Cardiac muscle cell (in vitro differentiated cells and primary cell): Measurements from ENCODE around the gene GDF2. TPM values are rescaled to one million over a fixed set of nuclear protein-coding genes. Genes with fewer than 3 reads are reported as not detected.

ENCODE experiments used
- DNase-seq, 2 donors: peaks; one replicate each; pipeline versions ENCODE4 v3.0.0 to v3.0.0-alpha.2; 2010 to 2017; ENCODE audit warnings: low read depth in 1 of 2, low spot score in 1 of 2
- H3K27ac ChIP-seq: fragments of 200-600 bp; sonication (generic); 2 replicates; pipeline ENCODE4 v1.5.1; 2016
- H3K27me3 ChIP-seq: fragments of 200-600 bp; sonication (generic); 2 replicates; pipeline ENCODE4 v1.6.0; 2016; ENCODE audit warnings: control low read depth
- H3K36me3 ChIP-seq: fragments of 200-600 bp; sonication (generic); 2 replicates; pipeline ENCODE4 v1.5.1; 2016; ENCODE audit warnings: control low read depth
- H3K4me1 ChIP-seq: fragments of 200-600 bp; sonication (generic); 2 replicates; pipeline ENCODE4 v1.8.1; 2017; ENCODE audit warnings: low read depth, mild to moderate bottlenecking, mixed run types
- H3K4me3 ChIP-seq: fragments of 200-600 bp; sonication (generic); 2 replicates; pipeline ENCODE4 v1.5.1; 2016; ENCODE audit warnings: mild to moderate bottlenecking
- H3K9me3 ChIP-seq: fragments of 200-600 bp; sonication (generic); 2 replicates; pipeline ENCODE4 v1.5.1; 2017; ENCODE audit warnings: low read depth, mild to moderate bottlenecking, control low read depth
- polyA plus RNA-seq: library from polyadenylated mRNA; unstranded; fragments of >200 nt; fragmentation: Nextera tagmentation; extraction: Ambion mirVana; gene quantifications from 2 replicates; pipeline ENCODE4 v1.2.1, GENCODE V29; 2016
- total RNA-seq: library from RNA; depleted of rRNA; stranded (reverse); fragments of >200 nt; gene quantifications from 2 replicates; pipeline ENCODE4 v1.2.3, GENCODE V29; 2016
- TF ChIP-seq, protein P1 (sequence below): IDR thresholded peaks from 2 replicates; pipeline ENCODE4 v1.5.1; 2012; ENCODE audit warnings: low read depth, mild to moderate bottlenecking, low read length

GDF2 gene
- total and polyA plus RNA-seq, 2 experiments from 2014 or later, result 3.5 to 4.4 TPM

DNA sequence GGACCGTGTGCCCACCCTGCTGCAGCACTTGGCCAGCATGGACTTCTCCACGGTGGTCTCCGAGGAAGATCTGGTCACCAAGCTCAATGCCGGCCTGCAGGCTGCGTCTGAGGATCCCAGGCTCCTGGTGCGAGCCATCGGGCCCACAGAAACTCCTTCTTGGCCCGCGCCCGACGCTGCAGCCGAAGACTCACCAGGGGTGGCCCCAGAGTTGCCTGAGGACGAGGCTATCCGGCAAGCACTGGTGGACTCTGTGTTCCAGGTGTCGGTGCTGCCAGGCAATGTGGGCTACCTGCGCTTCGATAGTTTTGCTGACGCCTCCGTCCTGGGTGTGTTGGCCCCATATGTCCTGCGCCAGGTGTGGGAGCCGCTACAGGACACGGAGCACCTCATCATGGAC lies 27.3 kb downstream of the GDF2 start:
- no peaks in the 10 kb centered on the region for H3K36me3 ChIP-seq
- DNase-seq, result no peak
- no peak overlapping the region for H3K4me3 ChIP-seq
- TF ChIP-seq, protein P1, sequence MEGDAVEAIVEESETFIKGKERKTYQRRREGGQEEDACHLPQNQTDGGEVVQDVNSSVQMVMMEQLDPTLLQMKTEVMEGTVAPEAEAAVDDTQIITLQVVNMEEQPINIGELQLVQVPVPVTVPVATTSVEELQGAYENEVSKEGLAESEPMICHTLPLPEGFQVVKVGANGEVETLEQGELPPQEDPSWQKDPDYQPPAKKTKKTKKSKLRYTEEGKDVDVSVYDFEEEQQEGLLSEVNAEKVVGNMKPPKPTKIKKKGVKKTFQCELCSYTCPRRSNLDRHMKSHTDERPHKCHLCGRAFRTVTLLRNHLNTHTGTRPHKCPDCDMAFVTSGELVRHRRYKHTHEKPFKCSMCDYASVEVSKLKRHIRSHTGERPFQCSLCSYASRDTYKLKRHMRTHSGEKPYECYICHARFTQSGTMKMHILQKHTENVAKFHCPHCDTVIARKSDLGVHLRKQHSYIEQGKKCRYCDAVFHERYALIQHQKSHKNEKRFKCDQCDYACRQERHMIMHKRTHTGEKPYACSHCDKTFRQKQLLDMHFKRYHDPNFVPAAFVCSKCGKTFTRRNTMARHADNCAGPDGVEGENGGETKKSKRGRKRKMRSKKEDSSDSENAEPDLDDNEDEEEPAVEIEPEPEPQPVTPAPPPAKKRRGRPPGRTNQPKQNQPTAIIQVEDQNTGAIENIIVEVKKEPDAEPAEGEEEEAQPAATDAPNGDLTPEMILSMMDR, result no peak
- H3K27me3 ChIP-seq, result no peaks in the 10 kb centered on the region
- no peak overlapping the region for H3K27ac ChIP-seq
- H3K9me3 ChIP-seq, result no peaks in the 10 kb centered on the region
- H3K4me1 ChIP-seq, result no peaks in the 10 kb centered on the region

DNA sequence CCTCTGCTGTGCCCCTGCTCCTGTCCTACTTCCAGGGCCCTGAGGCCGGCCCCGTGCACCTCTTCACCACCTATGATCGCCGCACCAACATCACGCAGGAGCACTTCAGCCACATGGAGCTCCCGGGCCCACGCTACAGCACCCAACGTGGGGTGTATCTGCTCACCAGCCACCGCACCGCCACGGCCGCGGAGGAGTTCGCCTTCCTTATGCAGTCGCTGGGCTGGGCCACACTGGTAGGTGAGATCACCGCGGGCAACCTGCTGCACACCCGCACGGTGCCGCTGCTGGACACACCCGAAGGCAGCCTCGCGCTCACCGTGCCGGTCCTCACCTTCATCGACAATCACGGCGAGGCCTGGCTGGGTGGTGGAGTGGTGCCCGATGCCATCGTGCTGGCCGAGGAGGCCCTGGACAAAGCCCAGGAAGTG lies 27.7 kb downstream of the GDF2 start:
- Histone ChIP-seq H3K27me3 (no peaks in the 10 kb centered on the region), H3K27ac (no peak overlapping the region), H3K9me3 (no peaks in the 10 kb centered on the region), H3K36me3 (no peaks in the 10 kb centered on the region), H3K4me1 (no peaks in the 10 kb centered on the region), H3K4me3 (no peak overlapping the region)
- DNase-seq, result no peak
- TF ChIP-seq, protein P1, result no peak

DNA sequence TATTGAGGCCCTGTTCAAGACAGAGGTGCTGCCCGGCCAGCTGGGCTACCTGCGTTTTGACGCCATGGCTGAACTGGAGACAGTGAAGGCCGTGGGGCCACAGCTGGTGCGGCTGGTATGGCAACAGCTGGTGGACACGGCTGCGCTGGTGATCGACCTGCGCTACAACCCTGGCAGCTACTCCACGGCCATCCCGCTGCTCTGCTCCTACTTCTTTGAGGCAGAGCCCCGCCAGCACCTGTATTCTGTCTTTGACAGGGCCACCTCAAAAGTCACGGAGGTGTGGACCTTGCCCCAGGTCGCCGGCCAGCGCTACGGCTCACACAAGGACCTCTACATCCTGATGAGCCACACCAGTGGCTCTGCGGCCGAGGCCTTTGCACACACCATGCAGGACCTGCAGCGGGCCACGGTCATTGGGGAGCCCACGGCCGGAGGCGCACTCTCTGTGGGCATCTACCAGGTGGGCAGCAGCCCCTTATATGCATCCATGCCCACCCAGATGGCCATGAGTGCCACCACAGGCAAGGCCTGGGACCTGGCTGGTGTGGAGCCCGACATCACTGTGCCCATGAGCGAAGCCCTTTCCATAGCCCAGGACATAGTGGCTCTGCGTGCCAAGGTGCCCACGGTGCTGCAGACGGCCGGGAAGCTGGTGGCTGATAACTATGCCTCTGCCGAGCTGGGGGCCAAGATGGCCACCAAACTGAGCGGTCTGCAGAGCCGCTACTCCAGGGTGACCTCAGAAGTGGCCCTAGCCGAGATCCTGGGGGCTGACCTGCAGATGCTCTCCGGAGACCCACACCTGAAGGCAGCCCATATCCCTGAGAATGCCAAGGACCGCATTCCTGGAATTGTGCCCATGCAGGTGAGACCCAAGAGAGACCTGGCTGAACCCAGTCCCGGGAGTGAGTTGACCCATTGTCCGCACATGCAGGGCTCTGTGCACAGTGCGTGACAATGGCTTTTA lies 28.7 kb downstream of the GDF2 start:
- H3K27ac ChIP-seq, result no peak overlapping the region
- no peak for DNase-seq
- TF ChIP-seq, protein P1, result no peak
- H3K4me3 ChIP-seq, result no peak overlapping the region
- no peaks in the 10 kb centered on the region for H3K27me3 ChIP-seq
- no peaks in the 10 kb centered on the region for H3K4me1 ChIP-seq
- H3K9me3 ChIP-seq, result no peaks in the 10 kb centered on the region
- no peaks in the 10 kb centered on the region for H3K36me3 ChIP-seq

DNA sequence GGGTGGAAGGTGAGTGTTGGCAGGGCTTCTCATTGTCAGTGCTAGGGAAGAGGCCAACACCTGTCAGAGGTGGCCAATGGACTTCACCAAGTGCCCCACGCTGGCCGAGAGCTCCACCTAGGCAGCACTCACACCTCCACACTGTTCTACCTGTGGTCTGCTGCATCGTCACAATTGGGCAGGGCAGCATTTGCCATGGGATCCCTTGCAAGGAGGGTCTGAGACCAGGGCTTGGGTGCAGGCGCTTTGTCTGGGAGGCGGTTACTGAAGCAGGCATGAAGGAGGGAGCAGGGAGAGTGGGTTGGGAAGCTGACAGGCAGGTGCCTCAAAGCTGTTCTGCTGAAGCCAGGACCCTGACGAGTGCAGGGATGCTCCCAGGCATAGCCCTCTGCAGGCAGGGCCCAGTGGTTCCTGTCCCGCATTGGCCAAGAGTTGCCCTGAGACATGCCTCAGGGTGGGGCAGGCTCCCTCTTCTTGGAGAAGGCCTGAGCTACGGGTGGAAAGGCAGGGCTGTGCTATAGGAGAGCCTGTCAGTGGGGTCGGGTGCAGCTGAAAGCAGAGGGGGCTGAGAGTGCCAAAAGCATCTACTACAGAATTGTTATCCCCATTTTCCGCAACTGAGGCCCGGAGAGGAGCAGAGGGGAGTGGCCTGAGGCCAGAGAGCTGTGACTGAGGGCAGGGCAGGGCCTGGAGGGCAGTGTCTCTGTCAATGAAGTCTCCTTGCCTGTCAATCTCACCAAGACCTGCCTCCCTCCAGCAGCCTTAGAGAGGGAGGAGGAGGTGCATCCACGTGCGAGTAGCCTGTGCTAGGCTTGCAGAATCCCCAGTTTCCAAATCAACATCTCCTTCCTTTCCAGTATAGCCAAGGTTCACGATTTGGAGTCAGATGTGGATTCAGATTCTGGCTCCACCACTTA lies 29.9 kb downstream of the GDF2 start:
- no peak for DNase-seq

DNA sequence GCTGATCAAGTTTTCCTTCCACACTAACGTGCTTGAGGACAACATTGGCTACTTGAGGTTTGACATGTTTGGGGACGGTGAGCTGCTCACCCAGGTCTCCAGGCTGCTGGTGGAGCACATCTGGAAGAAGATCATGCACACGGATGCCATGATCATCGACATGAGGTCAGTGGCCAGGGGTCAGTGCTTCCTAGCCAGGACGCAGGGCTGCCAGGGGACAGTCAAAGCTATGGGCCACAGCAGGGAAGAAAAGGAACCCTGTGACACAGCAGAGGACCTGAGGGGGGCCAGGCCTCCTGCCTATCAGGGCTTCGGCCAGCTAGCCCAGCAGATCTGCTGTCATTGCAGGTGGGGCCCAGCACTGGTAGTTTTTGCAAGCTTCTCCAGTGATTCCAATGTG lies 31.1 kb downstream of the GDF2 start:
- Histone ChIP-seq H3K36me3 (no peaks in the 10 kb centered on the region), H3K9me3 (no peaks in the 10 kb centered on the region), H3K27me3 (no peaks in the 10 kb centered on the region), H3K4me3 (no peak overlapping the region), H3K27ac (no peak overlapping the region), H3K4me1 (no peaks in the 10 kb centered on the region)
- DNase-seq, result no peak
- TF ChIP-seq, protein P1, result no peak

More for the DNA sequence above, 29.9 kb downstream of the GDF2 start:
- no peaks in the 10 kb centered on the region for H3K9me3 ChIP-seq
- no peak overlapping the region for H3K4me3 ChIP-seq
- H3K27me3 ChIP-seq, result no peaks in the 10 kb centered on the region
- H3K4me1 ChIP-seq, result no peaks in the 10 kb centered on the region
- no peaks in the 10 kb centered on the region for H3K36me3 ChIP-seq
- H3K27ac ChIP-seq, result no peak overlapping the region
- TF ChIP-seq, protein P1, result no peak
